IgD-negative memory B cell (primary cell): ENCODE measurements around the gene PROC. TPM values are rescaled to one million over a fixed set of nuclear protein-coding genes. Genes with fewer than 3 reads are reported as not detected.

Experiments used
- H3K27ac Mint-ChIP-seq, 3 donors: one replicate each; pipeline ENCODE4 v1.8.0; 2020 to 2022; ENCODE audit warnings: mild to moderate bottlenecking in 3 of 3, mixed read lengths in 3 of 3, moderate library complexity in 1 of 3
- H3K27me3 Mint-ChIP-seq: one replicate; pipeline ENCODE4 v1.8.0; 2021; ENCODE audit warnings: mixed read lengths
- H3K36me3 Mint-ChIP-seq: one replicate; pipeline ENCODE4 v1.8.0; 2020; ENCODE audit warnings: mild to moderate bottlenecking, mixed read lengths
- H3K4me1 Mint-ChIP-seq, 3 donors: one replicate each; pipeline ENCODE4 v1.8.0; 2020 to 2022; ENCODE audit warnings: mixed read lengths in 3 of 3, mild to moderate bottlenecking in 1 of 3
- H3K4me3 Mint-ChIP-seq, 4 donors: one replicate each; pipeline ENCODE4 v1.8.0; 2020 to 2022; ENCODE audit warnings: mild to moderate bottlenecking in 4 of 4, mixed read lengths in 4 of 4, moderate library complexity in 3 of 4
- H3K9me3 Mint-ChIP-seq, 3 donors: one replicate each; pipeline ENCODE4 v1.8.0; 2020 to 2021; ENCODE audit warnings: mixed read lengths in 3 of 3, mild to moderate bottlenecking in 1 of 3
- polyA plus RNA-seq: library from polyadenylated mRNA; unstranded; fragments of 300-500 nt; fragmentation: Illumina TruSeq; gene quantifications from one replicate; pipeline ENCODE4 v1.2.3, GENCODE V29; 2021

The PROC gene
- polyA plus RNA-seq, 1 donor from 2014 or later: not detected

DNA sequence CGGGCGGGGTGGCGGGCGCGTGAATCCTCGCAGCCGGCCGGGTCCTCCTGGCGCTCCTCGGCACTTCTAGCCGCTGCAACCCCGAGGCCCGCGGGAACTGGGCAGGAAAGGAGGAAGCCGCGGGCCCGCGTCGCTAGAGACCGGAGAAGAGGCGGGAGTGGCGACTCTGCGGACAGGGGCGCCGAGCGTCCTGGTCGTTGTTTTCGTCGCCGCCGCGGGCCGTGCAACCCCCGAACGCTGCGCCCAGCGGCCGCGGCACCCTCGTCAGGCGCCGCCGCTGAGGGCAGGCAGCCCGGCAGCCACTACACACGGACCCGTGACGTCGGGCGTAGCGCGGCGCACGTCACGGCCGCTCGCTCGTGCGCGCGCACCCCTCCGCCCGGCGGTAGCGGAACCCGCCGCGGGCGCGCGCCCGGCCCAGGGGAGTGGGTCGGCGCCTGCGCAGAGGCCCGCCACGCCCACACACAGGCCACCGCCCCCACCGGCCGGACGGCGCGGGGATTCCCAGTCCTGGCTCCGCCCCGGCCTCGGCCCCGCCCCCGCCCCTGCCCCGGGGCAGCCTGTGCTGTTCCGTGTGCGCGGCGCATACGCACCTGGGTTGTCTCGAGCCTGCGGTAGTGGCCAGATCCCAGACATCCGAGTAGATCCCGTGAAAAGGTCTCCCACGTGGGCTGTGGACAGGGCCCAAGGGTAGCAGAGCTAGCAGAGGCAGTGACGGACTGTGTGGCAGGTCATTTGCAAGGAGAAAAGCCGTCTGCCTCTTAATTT is 30.4 kb upstream of the PROC start, which contains the start of gene MAP3K2:
Gene MAP3K2 (minus strand): TSS at position 321 of the 768 bp plus-strand sequence. CDS start 44,846 bp downstream, outside the sequence.
- H3K36me3 Mint-ChIP-seq: peaks cover 4% of the 10 kb centered on the region
- peak within 1 kb of the TSS; percentile 94 to 99 (median 98) for H3K27ac Mint-ChIP-seq
- peaks cover 38 to 66% (median 61%) of the 10 kb centered on the region in 3 donors for H3K4me1 Mint-ChIP-seq
- H3K27me3 Mint-ChIP-seq: peaks cover 2% of the 10 kb centered on the region
- peak within 1 kb of the TSS; percentile 74 to 98 (median 91) for H3K4me3 Mint-ChIP-seq
- no peaks in the 10 kb centered on the region for H3K9me3 Mint-ChIP-seq

DNA sequence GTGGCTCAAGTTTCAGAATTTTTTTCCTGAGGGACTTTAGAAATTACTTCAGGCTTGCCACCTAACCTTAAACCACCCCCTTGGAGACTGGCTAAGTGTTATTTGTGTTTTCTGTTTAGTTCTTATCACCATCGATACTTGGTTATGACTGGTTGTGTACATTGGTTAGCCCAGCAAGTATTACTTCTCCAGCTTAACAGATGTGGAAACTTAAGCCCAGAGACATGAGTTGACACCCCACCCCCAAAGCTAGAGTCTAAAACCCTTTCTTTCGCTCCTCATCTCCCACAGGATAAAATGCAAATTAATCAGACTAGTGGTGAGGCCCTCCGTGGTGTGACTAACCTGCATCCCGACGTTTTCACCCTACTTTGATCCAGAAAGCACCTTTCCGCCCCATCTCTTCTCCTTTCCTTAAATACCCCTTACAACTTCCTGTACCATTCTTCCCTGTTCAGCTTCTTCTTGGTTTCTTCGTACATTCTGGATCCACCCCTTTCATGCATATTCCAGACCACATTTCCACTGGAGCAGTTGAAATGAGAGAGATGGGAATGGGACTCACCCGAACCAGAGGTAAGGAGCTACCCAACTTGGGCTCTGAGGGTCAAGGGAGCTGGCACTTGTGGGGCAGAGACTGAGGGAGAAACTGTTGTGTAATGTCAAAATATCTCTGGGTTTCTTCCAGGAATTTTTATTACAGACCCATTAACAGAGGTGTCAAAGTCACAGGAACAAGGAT is 29.6 kb upstream of the PROC start:
- peaks cover 7% of the 10 kb centered on the region for H3K36me3 Mint-ChIP-seq
- no peaks in the 10 kb centered on the region for H3K9me3 Mint-ChIP-seq
- H3K4me3 Mint-ChIP-seq: peak overlapping the region; percentile 74 to 95 (median 86)
- H3K27me3 Mint-ChIP-seq: peaks cover 2% of the 10 kb centered on the region
- H3K27ac Mint-ChIP-seq: peak overlapping the region; percentile 94 to 99 (median 98)
- H3K4me1 Mint-ChIP-seq: peaks cover 35 to 59% (median 55%) of the 10 kb centered on the region in 3 donors

DNA sequence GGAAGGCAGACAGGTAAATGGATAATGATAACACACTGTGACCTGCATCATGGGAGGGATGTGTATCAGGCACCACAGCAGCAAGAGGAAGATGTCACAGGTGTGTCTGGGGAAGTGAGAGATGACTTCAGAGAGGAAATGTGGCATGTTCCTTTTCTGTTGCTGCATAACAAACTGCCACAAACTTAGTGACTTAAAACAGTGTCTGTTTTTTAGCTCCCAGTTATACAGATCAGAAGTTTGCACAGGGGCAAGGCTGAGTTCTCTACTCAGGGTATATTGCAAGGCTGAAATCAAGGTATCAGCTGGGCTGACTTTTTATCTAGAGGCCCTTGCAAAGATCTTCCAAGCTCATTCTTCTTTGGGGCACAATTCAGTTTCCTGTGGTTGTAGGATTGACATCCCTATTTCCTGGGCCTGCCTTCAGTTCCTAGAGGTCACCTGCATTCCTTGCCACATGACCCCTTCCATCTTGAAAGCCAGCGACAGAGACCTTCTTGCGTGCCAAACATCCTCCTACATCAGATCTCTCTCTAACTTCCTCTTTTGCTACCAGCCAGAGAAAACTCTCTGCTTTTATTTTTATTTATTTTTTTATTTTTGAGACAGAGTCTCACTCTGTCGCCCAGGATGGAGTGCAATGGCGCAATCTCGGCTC is 28.3 kb upstream of the PROC start:
- Mint-ChIP-seq H3K36me3 (peaks cover 5% of the 10 kb centered on the region), H3K27ac (peak overlapping the region; percentile 94 to 99 (median 98)), H3K4me3 (peak overlapping the region; percentile 71 to 92 (median 77)), H3K9me3 (peaks cover 0 to 2% (median 0%) of the 10 kb centered on the region in 3 donors), H3K27me3 (peaks cover 2% of the 10 kb centered on the region), H3K4me1 (peaks cover 29 to 52% (median 47%) of the 10 kb centered on the region in 3 donors)

DNA sequence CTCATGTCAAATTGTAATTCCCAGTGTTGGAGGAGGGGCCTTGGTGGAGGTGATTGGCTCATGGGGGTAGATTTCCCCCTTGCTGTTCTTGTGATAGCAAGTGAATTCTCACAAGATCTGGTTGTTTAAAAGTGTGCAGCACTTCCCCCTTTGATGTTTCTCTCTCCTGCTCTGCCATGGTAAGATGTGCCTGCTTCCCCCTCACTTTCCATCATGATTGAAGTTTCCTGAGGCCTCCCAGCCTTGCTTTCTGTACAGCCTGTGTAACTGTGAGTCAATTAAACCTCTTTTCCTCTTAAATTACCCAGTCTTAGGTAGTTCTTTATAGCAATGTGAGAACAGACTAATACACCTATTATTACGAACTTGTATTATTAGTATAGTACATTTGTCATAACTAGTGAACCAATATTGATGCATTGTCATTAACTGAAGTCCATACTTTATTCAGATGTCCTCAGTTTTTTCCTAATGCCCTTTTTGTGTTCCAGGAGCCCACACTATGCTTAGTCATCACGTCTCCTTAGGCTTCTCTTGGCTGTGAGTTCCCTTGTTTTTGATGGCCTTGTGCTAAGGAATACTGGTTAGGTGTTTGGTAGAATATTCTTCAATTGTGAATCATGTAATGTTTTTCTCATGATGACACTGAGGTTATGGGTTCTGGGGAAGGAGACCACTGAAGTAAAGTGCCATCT is 25.9 kb upstream of the PROC start:
- Mint-ChIP-seq H3K27me3 (peaks cover 2% of the 10 kb centered on the region), H3K36me3 (peaks cover 5% of the 10 kb centered on the region), H3K9me3 (peaks cover 0 to 2% (median 0%) of the 10 kb centered on the region in 3 donors), H3K4me1 (peaks cover 24 to 32% (median 29%) of the 10 kb centered on the region in 3 donors), H3K4me3 (peak overlapping the region in 1 of 4 donors; percentile 9), H3K27ac (peak overlapping the region; percentile 44 to 90 (median 57))

DNA sequence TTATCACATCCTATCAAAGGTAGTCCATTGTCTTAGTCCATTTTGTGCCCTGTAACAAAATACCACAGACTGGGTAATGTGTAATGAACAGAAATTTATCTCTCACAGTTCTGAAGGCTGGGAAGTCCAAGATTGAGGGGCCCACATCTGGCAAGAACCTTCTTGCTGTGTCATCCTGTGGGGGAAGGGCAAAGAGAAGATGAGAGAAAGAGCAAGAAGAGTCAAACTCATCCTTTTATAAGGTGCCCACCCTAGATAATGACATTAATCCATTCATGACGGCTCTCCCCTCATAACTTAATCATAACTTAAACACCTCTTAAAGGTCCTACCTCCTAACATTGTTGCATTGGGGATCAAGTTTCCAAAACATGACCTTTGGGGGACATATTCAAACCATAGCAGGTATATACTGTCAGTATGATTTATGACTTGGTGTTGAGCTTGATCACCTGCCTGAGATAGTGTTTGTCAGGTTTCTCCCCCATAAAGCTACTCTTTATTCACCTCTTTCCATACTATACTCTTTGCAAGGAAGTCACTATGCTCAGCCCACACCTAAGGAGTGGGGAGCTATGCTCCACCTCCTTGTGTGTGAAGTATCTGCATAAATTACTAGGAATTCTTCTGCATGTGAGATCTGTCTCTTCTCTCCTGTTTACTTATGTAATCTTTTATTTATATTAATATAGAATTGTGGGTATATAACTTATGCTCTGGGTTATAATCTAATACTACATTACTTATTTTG is 25.2 kb upstream of the PROC start:
- Mint-ChIP-seq H3K27me3 (peaks cover 2% of the 10 kb centered on the region), H3K4me1 (peaks cover 24 to 32% (median 29%) of the 10 kb centered on the region in 3 donors), H3K4me3 (peak overlapping the region in 1 of 4 donors; percentile 9), H3K9me3 (peaks cover 0 to 2% (median 0%) of the 10 kb centered on the region in 3 donors), H3K36me3 (peaks cover 5% of the 10 kb centered on the region), H3K27ac (peak overlapping the region in 1 of 3 donors; percentile 57)

DNA sequence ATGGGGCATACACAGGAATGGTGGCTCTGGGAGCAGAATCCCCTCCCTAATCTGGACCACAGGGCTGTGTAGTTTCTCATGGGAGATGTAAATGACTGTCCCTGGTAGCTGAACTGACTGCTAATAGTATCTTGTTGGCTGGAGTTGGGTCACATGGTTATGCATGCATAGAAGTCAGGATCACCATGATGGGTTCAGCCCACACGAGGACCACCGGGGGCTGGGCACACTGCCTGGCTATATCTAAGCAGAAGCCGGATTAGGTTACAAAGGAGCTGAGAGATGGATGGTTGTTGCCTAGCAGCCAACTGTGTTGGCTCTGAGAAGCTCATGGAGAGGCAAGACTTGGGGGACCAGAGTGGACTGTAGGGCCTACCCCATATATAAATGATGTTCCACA is 23.7 kb upstream of the PROC start:
- Mint-ChIP-seq H3K27ac (peak overlapping the region in 1 of 3 donors; percentile 14), H3K4me1 (peaks cover 16 to 21% (median 17%) of the 10 kb centered on the region in 3 donors), H3K36me3 (peaks cover 5% of the 10 kb centered on the region), H3K27me3 (peaks cover 2% of the 10 kb centered on the region), H3K9me3 (peaks cover 0 to 2% (median 0%) of the 10 kb centered on the region in 3 donors), H3K4me3 (no peak overlapping the region)

DNA sequence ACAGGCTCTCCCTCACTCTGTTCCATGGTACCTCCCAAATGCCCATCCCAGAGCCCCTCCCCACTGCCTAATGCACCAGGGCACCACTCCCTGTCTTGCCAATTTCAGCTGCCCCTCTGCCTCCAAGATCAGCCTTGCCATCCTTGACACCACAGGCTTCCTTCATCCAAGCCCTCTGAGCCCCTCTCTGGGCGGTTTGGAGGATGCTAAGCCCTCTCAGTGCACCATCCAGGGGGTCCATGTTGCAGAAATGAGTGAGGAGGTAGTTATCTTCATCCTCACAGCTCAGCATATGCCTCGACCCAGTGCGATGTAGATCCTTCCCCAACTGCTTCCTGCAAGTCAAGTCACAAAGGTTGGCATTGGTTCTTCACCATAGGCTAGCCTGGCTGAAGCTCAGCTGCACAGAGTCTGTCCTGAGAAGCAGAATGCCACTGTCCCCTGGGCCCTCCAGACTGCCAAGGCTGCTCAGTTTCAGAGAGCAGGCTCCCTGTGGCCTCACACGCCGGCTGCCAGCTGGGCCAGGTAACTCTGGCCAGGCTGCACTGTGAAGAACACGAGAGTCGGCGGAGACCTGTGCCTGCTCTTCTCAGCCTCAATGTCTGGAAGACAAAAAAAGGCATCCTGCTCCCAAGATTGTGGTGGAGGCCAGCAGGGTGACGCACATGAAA is 20.5 kb upstream of the PROC start:
- Mint-ChIP-seq H3K27me3 (no peaks in the 10 kb centered on the region), H3K27ac (no peak overlapping the region), H3K36me3 (peaks cover 4% of the 10 kb centered on the region), H3K4me1 (peaks cover 7 to 12% (median 10%) of the 10 kb centered on the region in 3 donors), H3K4me3 (no peak overlapping the region), H3K9me3 (peaks cover 0 to 2% (median 0%) of the 10 kb centered on the region in 3 donors)

DNA sequence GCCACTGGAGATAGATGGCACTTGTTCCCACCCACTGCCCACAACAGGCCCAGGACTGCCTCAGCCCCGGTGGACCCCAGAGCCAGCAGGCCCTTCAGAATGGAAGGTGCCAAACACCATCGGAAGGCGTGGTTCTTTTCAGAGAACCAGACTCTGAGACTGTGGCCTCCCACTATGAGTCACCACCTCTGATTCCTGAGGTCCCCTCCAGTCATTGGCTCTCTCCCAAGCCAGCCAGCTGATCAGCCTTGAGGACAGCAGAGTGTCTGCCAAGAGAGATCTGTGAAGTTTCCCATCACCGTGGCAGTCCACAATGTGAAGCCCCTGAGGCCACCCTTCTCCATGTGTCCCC is 20.0 kb upstream of the PROC start:
- Mint-ChIP-seq H3K27ac (peak overlapping the region in 1 of 3 donors; percentile 86), H3K27me3 (no peaks in the 10 kb centered on the region)

DNA sequence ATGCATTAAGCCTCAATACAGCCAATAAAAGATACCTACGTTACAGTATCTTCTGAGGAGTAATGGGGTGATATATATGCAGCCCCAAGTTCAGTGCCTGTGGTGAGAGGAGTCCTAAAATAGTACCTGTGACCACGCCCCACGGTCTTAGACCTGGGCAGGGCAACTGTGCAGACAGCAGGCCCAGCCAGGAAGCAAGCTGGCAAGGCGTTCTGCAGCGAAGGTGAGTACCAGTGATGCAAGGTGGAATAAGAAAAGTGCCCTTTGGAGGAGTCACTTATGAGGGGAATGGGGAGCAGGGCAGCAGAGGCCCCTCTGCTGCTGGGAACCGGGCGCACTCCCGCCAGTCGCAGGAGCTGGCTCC is 17.7 kb upstream of the PROC start:
- Mint-ChIP-seq H3K27ac (no peak overlapping the region), H3K4me1 (peaks cover 20 to 26% (median 21%) of the 10 kb centered on the region in 3 donors), H3K4me3 (no peak overlapping the region), H3K9me3 (no peaks in the 10 kb centered on the region), H3K27me3 (no peaks in the 10 kb centered on the region), H3K36me3 (no peaks in the 10 kb centered on the region)

More for the DNA sequence above, 20.0 kb upstream of the PROC start:
- H3K9me3 Mint-ChIP-seq: peaks cover 0 to 2% (median 0%) of the 10 kb centered on the region in 3 donors
- H3K4me3 Mint-ChIP-seq: peak overlapping the region in 1 of 4 donors; percentile 60
- H3K4me1 Mint-ChIP-seq: peaks cover 7 to 11% (median 10%) of the 10 kb centered on the region in 3 donors
- H3K36me3 Mint-ChIP-seq: peaks cover 2% of the 10 kb centered on the region

DNA sequence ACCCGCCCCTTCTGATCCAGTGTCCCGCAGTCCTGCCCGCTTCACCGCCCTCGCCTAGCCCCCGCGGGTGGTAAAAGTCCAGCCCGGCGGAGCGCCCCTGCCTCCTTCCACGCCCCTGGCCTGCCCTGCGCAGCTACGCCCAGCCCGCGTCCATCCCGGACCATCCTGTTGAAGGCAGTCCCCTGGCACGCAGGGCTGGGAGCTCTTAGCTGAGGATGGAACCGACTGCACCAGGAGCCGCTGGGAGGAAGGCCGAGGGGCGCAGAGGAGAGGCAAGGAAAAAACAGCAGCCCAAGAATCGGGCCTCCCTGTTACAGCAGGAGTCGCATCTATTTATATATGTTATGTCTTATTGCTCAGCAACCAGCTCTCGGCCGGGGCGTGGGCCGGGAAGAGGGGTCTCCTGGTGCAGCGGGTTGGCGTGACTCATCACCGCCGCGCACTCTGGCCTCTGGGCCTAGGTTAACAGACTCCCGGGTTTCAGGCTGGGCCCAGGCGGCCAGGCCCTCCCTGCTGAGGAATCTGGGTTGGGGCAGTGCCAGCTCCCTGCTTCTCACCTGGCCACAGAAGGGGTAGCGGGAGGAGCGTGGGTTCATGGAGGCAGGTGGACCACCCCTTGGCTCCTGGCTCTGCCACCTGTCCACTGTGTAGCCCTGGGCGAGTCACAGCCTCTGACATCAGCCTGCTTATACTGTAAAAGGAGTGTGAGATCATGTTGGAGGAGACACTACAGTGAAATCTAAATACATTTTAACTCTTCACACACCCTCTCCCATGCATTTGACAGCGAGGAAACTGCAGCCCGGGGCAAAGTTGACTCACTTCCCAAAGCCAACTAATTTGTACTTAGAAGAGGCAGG is 17.1 kb upstream of the PROC start:
- Mint-ChIP-seq H3K27me3 (no peaks in the 10 kb centered on the region), H3K9me3 (no peaks in the 10 kb centered on the region), H3K4me1 (peaks cover 20 to 26% (median 21%) of the 10 kb centered on the region in 3 donors), H3K36me3 (no peaks in the 10 kb centered on the region), H3K27ac (no peak overlapping the region), H3K4me3 (no peak overlapping the region)

DNA sequence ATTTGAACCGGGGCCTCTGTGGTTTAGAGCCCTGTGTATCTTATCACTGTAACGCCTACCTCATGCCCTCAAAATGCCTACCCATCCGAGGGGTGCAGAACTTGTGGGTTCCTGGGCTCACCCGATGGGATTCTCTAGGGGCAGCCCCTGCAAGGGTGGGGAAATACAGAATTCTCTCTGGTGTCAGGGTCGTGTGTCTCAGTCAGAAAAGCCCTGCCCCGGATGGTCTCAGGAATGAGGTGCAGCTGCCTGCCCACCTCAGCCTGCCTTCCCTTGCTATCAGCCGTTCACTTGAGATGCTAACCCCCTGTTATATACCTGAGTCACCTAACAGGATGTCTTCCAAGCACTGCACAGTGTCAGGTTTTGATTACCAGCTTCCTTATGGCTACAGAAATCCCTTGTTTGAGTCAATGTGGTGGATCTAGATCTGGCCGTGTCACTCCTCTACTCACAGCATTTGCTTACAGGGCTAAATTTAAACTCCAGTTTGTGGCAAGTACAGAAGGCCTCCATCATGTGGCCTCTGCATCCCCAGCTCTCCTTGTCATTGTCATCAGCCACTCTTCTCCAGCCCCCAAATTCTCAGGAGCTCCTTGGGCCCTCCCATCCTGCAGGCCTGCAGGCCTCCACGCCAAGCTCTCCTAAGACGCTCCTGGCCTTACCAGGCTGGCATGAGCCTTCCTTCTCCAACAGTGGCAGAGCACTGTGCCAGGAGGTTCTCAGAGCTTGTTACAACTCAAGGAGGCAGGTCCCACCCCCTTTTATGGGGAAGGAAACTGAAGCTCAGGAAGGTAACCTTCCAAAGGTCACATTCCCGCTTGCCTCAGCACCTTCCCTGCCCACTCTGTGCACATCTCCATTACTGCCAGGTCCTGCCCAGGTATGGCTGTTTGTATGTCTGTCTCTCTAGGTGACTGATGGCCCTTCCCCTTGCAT is 16.2 kb upstream of the PROC start:
- no peaks in the 10 kb centered on the region for H3K9me3 Mint-ChIP-seq
- no peaks in the 10 kb centered on the region for H3K36me3 Mint-ChIP-seq
- H3K27ac Mint-ChIP-seq: no peak overlapping the region
- H3K27me3 Mint-ChIP-seq: no peaks in the 10 kb centered on the region
- H3K4me3 Mint-ChIP-seq: peak overlapping the region in 1 of 4 donors; percentile 34
- peaks cover 20 to 26% (median 21%) of the 10 kb centered on the region in 3 donors for H3K4me1 Mint-ChIP-seq

DNA sequence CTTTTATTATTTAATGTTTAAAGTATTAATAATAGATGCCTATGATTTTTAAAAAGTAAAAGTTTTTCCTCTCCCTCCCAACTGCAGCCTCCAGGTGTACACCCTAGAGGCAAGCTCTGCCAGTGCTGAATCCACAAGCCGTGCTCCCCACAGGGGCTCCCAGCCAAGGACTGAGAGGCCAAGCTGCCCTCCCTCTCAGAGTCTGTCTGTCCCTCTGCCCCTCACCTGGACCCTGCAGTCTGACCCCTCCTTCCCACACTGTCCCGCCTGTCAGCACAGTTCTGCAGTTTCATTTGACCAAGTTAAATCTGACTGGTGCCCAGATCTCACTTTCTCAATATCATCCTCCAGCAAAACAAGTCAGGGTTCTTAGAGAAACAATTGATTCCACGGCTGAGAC is 14.8 kb upstream of the PROC start:
- Mint-ChIP-seq H3K9me3 (no peaks in the 10 kb centered on the region), H3K27me3 (no peaks in the 10 kb centered on the region), H3K4me3 (peak overlapping the region in 2 of 4 donors; percentile 42 to 47), H3K27ac (no peak overlapping the region), H3K4me1 (peaks cover 21 to 26% (median 23%) of the 10 kb centered on the region in 3 donors), H3K36me3 (no peaks in the 10 kb centered on the region)
